Endodermal cell (in vitro differentiated cells): Measurements from ENCODE around the gene FBXL19. TPM values are rescaled to one million over a fixed set of nuclear protein-coding genes. Genes with fewer than 3 reads are reported as not detected.

ENCODE experiments used
- DNase-seq: peaks from one replicate; pipeline ENCODE4 v3.0.0-alpha.2; 2017
- H3K27ac ChIP-seq: 2 replicates; pipeline ENCODE4 v1.5.1; 2013; ENCODE audit warnings: mild to moderate bottlenecking, low read depth, low read length, moderate library complexity
- H3K27me3 ChIP-seq: 2 replicates; pipeline ENCODE4 v1.6.1; 2013; ENCODE audit warnings: mild to moderate bottlenecking, low read length, moderate library complexity; ENCODE audit not compliant: insufficient read depth, control insufficient read depth, poor library complexity, severe bottlenecking
- H3K36me3 ChIP-seq: 2 replicates; pipeline ENCODE4 v1.7.0; 2013; ENCODE audit warnings: mild to moderate bottlenecking, low read length, moderate library complexity; ENCODE audit not compliant: control insufficient read depth, insufficient read depth
- H3K4me1 ChIP-seq: one replicate; pipeline ENCODE4 v1.7.0; 2013; ENCODE audit warnings: low read length; ENCODE audit not compliant: control insufficient read depth, insufficient read depth
- H3K4me3 ChIP-seq: 2 replicates; pipeline ENCODE4 v1.5.1; 2013; ENCODE audit warnings: mild to moderate bottlenecking, low read length, moderate library complexity
- H3K9ac ChIP-seq: 2 replicates; pipeline ENCODE4 v1.6.1; 2013; ENCODE audit warnings: mild to moderate bottlenecking, low read length, moderate library complexity; ENCODE audit not compliant: poor library complexity, severe bottlenecking; ENCODE audit errors: extremely low read depth
- H3K9me3 ChIP-seq: 2 replicates; pipeline ENCODE4 v1.6.1; 2013; ENCODE audit warnings: mild to moderate bottlenecking, low read length, moderate library complexity; ENCODE audit not compliant: control insufficient read depth
- H3K27ac Mint-ChIP-seq: 2 replicates; pipeline ENCODE4 v1.8.0; 2020; ENCODE audit warnings: mixed read lengths
- H3K27me3 Mint-ChIP-seq: 2 replicates; pipeline ENCODE4 v1.8.0; 2021; ENCODE audit warnings: mild to moderate bottlenecking, mixed read lengths; ENCODE audit not compliant: insufficient read depth
- H3K36me3 Mint-ChIP-seq: 2 replicates; pipeline ENCODE4 v1.8.0; 2020; ENCODE audit warnings: low read depth, mixed read lengths
- H3K4me1 Mint-ChIP-seq: 2 replicates; pipeline ENCODE4 v1.8.0; 2020; ENCODE audit warnings: mixed read lengths
- H3K4me3 Mint-ChIP-seq: 2 replicates; pipeline ENCODE4 v1.8.0; 2020; ENCODE audit warnings: mild to moderate bottlenecking, moderate library complexity, mixed read lengths
- H3K9me3 Mint-ChIP-seq: 2 replicates; pipeline ENCODE4 v1.8.0; 2020; ENCODE audit warnings: mild to moderate bottlenecking, mixed read lengths
- CTCF ChIP-seq: fragments of 200-600 bp; sonication (generic); conservative IDR thresholded peaks from 2 replicates; pipeline ENCODE4 v1.5.0; 2021; ENCODE audit warnings: antibody characterized with exemption, mild to moderate bottlenecking
- WGBS, 2 experiments: methylation state at CpG; one replicate each; pipeline versions ENCODE4 v1.1.5 to v1.1.7; 2013; ENCODE audit warnings: missing lambda C conversion rate in 2 of 2, mixed read lengths in 1 of 2; ENCODE audit not compliant: insufficient coverage in 1 of 2, insufficient read length in 1 of 2; 5-methylcytosine and 5-hydroxymethylcytosine counted together
- total RNA-seq, 2 donors: library from RNA; stranded (reverse); fragmentation: NEBNext Ultra II Directional in 1 of 2; extraction: Animal tissue kit (Norgen Biotek cat#: 25700) in 1 of 2; gene quantifications; 2 replicates in 1 of 2; 3 replicates in 1 of 2; pipeline ENCODE4 v1.2.1, GENCODE V29; 2021

Gene FBXL19
- total RNA-seq, 2 donors from 2014 or later = 74.0 to 84.3 TPM

- no peaks in the 10 kb centered on the region for H3K27me3 ChIP-seq
- peak; percentile 96 for TF ChIP-seq CTCF
- Mint-ChIP-seq H3K27ac (peak overlapping the region; percentile 35), H3K9me3 (no peaks in the 10 kb centered on the region), H3K36me3 (peaks cover 2% of the 10 kb centered on the region), H3K4me3 (no peak overlapping the region), H3K27me3 (no peaks in the 10 kb centered on the region), H3K4me1 (peaks cover 15% of the 10 kb centered on the region)
- no peak overlapping the region for H3K9ac ChIP-seq
- no peak overlapping the region for H3K27ac ChIP-seq
- 31 to 45% methylated on average over 8 to 15 of the region's 15 CpGs for WGBS, 2 experiments
- H3K4me3 ChIP-seq = no peak overlapping the region
- peaks cover 4% of the 10 kb centered on the region for H3K36me3 ChIP-seq
- no peaks in the 10 kb centered on the region for H3K9me3 ChIP-seq
- peak; percentile 95 for DNase-seq
- H3K4me1 ChIP-seq = peaks cover under 1% of the 10 kb centered on the region
Measured at GRCh38 chr16:30953511-30954124, 30.2 kb downstream of the FBXL19 start.

DNA sequence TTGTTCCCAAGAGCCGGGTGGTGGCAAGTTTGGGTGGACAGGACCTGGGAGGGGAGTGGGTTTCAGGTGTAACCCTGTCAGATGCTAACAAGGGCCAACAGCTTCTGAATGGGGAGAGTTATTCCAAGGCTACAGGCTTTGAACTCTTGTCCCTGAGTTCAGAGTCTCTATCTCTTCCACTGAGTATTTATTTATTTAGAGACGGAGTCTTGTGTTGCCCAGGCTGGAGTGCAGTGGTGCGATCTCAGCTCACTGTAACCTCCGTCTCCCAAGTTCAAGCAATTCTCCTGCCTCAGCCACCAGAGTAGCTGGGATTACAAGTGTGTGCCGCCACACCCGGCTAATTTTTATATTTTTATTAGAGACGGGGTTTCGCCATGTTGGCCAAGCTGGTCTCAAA is 31.6 kb downstream of the FBXL19 start:
- 95% methylated on average over 8 of the region's 8 CpGs for WGBS, 2 experiments
- Histone ChIP-seq H3K36me3 (peaks cover 17% of the 10 kb centered on the region), H3K9ac (no peak overlapping the region), H3K27me3 (no peaks in the 10 kb centered on the region), H3K4me1 (peaks cover 3% of the 10 kb centered on the region), H3K9me3 (no peaks in the 10 kb centered on the region), H3K4me3 (no peak overlapping the region), H3K27ac (no peak overlapping the region)
- TF ChIP-seq CTCF = no peak
- H3K27ac Mint-ChIP-seq = no peak overlapping the region
- H3K36me3 Mint-ChIP-seq = peaks cover 13% of the 10 kb centered on the region
- peaks cover 11% of the 10 kb centered on the region for H3K4me1 Mint-ChIP-seq
- H3K4me3 Mint-ChIP-seq = no peak overlapping the region
- no peaks in the 10 kb centered on the region for H3K9me3 Mint-ChIP-seq
- no peaks in the 10 kb centered on the region for H3K27me3 Mint-ChIP-seq
- no peak for DNase-seq

DNA sequence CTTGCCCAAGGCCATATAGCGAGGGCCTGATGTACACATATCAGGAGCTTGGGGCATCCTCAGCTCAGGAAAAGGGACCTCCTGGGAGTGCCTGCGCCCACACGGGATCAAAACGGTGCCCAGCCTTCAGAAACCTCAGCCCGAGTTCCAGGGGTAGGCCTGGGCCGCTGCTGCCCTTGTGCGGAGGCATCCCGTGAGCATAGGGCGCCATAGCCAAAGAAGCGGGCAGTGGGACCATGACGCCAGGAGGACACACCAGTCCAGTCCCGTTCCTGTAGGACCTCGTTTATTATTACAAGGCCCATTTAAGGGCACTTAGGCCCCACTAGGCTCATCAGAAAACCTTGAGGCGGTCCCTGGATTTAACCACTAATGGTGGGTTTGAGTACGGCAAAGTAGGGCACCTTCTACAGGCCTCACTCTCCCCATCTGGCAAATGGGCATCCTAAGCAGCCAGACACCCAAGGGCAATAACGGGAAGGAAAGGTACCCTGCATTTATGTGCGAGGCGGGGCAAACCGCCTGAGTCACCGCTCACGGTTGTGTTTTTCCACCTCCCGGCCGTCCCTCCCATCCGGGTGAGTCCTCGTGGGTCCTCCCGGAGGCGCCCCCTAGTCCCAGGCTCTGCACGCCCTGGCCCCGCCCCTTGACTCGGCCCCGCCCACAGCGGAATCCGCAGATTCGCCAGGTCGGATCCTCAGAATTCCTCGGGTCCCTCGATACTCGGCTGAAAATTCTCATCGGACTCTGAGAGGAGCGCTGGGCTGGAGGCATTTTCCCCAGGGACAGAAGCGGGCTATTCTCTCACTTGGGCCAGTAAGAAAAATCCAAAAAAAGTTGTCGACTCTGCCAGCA is 33.5 kb downstream of the FBXL19 start:
- no peaks in the 10 kb centered on the region for H3K9me3 ChIP-seq
- peak overlapping the region; percentile 85 for H3K9ac ChIP-seq
- peak overlapping the region; percentile 98 for H3K27ac ChIP-seq
- peak; percentile 94 for DNase-seq
- Mint-ChIP-seq H3K27ac (peak overlapping the region; percentile 100), H3K4me3 (peak overlapping the region; percentile 93), H3K27me3 (no peaks in the 10 kb centered on the region), H3K4me1 (peaks cover 6% of the 10 kb centered on the region), H3K9me3 (no peaks in the 10 kb centered on the region), H3K36me3 (peaks cover 29% of the 10 kb centered on the region)
- peak overlapping the region; percentile 93 for H3K4me3 ChIP-seq
- WGBS, 2 experiments = 35 to 37% methylated on average over 35 to 42 of the region's 42 CpGs
- no peaks in the 10 kb centered on the region for H3K27me3 ChIP-seq
- peak; percentile 58 for TF ChIP-seq CTCF
- H3K36me3 ChIP-seq = peaks cover 31% of the 10 kb centered on the region
- peaks cover 3% of the 10 kb centered on the region for H3K4me1 ChIP-seq
